Measurements from ENCODE around the gene VAMP7. TPM values are rescaled to one million over a fixed set of nuclear protein-coding genes. Genes with fewer than 3 reads are reported as not detected.
"Not testable (repeated sequence)": the region's sequence is repeated elsewhere in the genome, so short reads cannot be mapped to it uniquely, and the experiment has no call there.

Gene VAMP7
- total RNA-seq (2022), result 29.7 and 31.5 TPM in 2 replicates
- percentile 68 among the genes with signal in this experiment for Bru-seq, nascent RNA
- percentile 65 among the genes with signal in this experiment for BruChase-seq, experiment 1, labeled RNA remaining after a 2-hour chase
- BruChase-seq, experiment 2, labeled RNA remaining after a 6-hour chase, result percentile 71 among the genes with signal in this experiment
- long read RNA-seq, transcript VAMP7-202 (8 exons, 2,646 nt), result major isoform, 68 of 86 reads
- long read RNA-seq, transcript VAMP7-205 (8 exons, 742 nt), result minor isoform, 7 of 86 reads
- long read RNA-seq, partial matches to known transcripts, result 0 of 86 reads
- long read RNA-seq, other reads (novel, unspliced or antisense), result 7 of 86 reads

DNA sequence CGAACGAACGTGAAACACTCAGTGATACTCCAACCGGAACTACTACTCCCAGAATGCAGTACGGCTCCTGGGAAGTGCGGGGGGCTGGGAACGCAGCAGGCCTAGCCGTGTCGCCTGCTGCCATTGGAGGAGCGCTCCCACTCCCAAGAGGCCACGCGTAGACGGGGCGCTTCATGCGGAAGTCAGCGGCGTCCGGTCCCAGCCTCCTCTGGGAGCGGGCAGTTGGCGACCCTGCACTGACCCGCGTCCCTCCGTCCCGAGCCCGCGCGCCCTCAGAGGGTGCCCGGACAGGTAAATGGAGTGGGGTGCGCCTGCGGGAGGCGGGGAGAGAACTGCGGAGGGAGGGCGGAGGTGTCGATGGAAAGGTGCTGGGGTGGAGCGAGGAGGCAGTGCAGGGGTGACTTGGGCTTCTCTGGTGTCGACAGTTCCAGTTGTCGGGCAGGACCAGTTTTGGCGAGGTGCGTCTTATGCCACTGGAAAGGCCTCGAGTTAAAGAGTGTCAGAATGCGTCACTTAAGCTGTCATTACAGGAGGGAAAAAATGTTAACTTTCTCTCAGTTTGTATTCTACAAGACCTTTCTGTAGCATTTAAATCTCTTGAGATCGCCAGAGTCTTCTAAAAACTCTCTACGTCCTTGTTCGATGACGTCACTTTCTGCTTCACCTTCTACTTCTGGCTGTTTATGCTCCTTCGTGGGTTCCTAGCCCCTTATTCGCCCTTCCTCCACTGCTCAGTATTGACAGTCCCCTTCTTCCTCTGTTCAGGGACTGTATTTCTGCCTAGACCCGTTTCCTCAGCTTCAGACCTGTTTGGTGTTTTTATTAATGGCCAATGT lies at the start of gene VAMP7:
TSS of gene VAMP7 (plus strand) at position 188 of the 836 bp plus-strand sequence. CDS start 8,122 bp downstream, outside the sequence.
- Mint-ChIP-seq H3K27me3 (ENCODE audit: insufficient read depth, unreplicated experiment) (no peaks in the 10 kb centered on the region), H3K36me3 (ENCODE audit: insufficient read depth, unreplicated experiment) (peaks cover 8% of the 10 kb centered on the region), H3K27ac (ENCODE audit: unreplicated experiment) (peak within 1 kb of the TSS; percentile 73), H3K9me3 (ENCODE audit: unreplicated experiment) (no peaks in the 10 kb centered on the region), H3K4me3 (ENCODE audit: unreplicated experiment) (peak within 1 kb of the TSS; percentile 83), H3K4me1 (ENCODE audit: low read depth, unreplicated experiment) (peaks cover 23% of the 10 kb centered on the region)
- BruUV-seq (replicated peaks), result TSS peak; percentile 52
- H3K27me3 ChIP-seq (replicated peaks; ENCODE audit: control insufficient read depth, insufficient read depth, low read length), result no peaks in the 10 kb centered on the region
- H3K9me3 ChIP-seq, result no peaks in the 10 kb centered on the region
- TF ChIP-seq CTCF (IDR thresholded peaks at IDR 0.05; ENCODE audit: insufficient read depth in 1 of 2, low read depth in 1 of 2, low read length in 1 of 2, severe bottlenecking in 1 of 2, unreplicated experiment in 1 of 2), result no peak
- intact Hi-C loops (cut with micrococcal nuclease; ENCODE audit: unreplicated experiment), result no loop called here
- H3K4me1 ChIP-seq, result no peaks in the 10 kb centered on the region
- H3K4me3 ChIP-seq (ENCODE audit: low read depth, low read length), result peak within 1 kb of the TSS; percentile 89
- CTCF ChIA-PET, result no interaction called here
- peak; percentile 84 to 87 for DNase-seq
- POLR2A ChIA-PET, result no interaction called here
- no peaks in the 10 kb centered on the region for H3K36me3 ChIP-seq (ENCODE audit: control insufficient read depth, insufficient read depth, low read length)

DNA sequence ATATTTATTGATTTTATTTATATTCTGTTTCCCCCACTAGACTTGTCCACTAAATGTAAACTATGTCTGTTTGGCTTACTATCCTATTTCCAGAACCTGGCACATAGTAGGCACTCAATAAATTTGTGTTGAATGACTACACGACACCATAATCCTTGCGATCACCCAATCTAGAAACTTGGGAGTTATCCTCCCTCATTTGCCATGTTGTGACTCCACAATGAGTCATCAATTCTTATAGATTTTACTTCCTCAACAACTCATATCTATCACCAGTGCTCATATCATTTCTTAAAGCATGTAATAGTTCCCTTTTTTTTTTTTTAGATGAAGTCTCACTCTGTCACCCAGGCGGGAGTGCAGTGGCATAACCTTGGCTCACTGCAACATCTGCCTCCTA lies 39.9 kb upstream of the VAMP7 start:
- intact Hi-C loops (cut with micrococcal nuclease; ENCODE audit: unreplicated experiment), result no loop called here
- ChIA-PET CTCF (no interaction called here), POLR2A (no interaction called here)
- no peak for TF ChIP-seq CTCF (IDR thresholded peaks at IDR 0.05; ENCODE audit: insufficient read depth in 1 of 2, low read depth in 1 of 2, low read length in 1 of 2, severe bottlenecking in 1 of 2, unreplicated experiment in 1 of 2)
- no TSS peak for BruUV-seq (replicated peaks)
- no peak for DNase-seq
- Mint-ChIP-seq H3K4me3 (ENCODE audit: unreplicated experiment) (no peak overlapping the region), H3K27ac (ENCODE audit: unreplicated experiment) (no peak overlapping the region), H3K36me3 (ENCODE audit: insufficient read depth, unreplicated experiment) (no peaks in the 10 kb centered on the region), H3K9me3 (ENCODE audit: unreplicated experiment) (no peaks in the 10 kb centered on the region), H3K4me1 (ENCODE audit: low read depth, unreplicated experiment) (no peaks in the 10 kb centered on the region), H3K27me3 (ENCODE audit: insufficient read depth, unreplicated experiment) (peaks cover 3% of the 10 kb centered on the region)
- Histone ChIP-seq H3K4me3 (ENCODE audit: low read depth, low read length) (no peak overlapping the region), H3K36me3 (ENCODE audit: control insufficient read depth, insufficient read depth, low read length) (no peaks in the 10 kb centered on the region), H3K4me1 (no peaks in the 10 kb centered on the region), H3K27me3 (replicated peaks; ENCODE audit: control insufficient read depth, insufficient read depth, low read length) (no peaks in the 10 kb centered on the region), H3K9me3 (no peaks in the 10 kb centered on the region)

GRCh38 chrX:155851786-155852185 lies 29.4 kb upstream of the VAMP7 start:
- H3K9me3 ChIP-seq; H3K27me3 Mint-ChIP-seq (ENCODE audit: insufficient read depth, unreplicated experiment); POLR2A ChIA-PET; H3K4me1 Mint-ChIP-seq (ENCODE audit: low read depth, unreplicated experiment); H3K4me3 ChIP-seq (ENCODE audit: low read depth, low read length); BruUV-seq (replicated peaks); H3K4me3 Mint-ChIP-seq (ENCODE audit: unreplicated experiment); H3K9me3 Mint-ChIP-seq (ENCODE audit: unreplicated experiment); H3K36me3 Mint-ChIP-seq (ENCODE audit: insufficient read depth, unreplicated experiment); H3K27me3 ChIP-seq (replicated peaks; ENCODE audit: control insufficient read depth, insufficient read depth, low read length); H3K4me1 ChIP-seq; H3K27ac Mint-ChIP-seq (ENCODE audit: unreplicated experiment); intact Hi-C loops (cut with micrococcal nuclease; ENCODE audit: unreplicated experiment); DNase-seq; CTCF ChIA-PET; H3K36me3 ChIP-seq (ENCODE audit: control insufficient read depth, insufficient read depth, low read length): not testable (repeated sequence)

Data from Caco-2 (cell line).